Measurements from ENCODE around the gene FNBP1. TPM values are rescaled to one million over a fixed set of nuclear protein-coding genes. Genes with fewer than 3 reads are reported as not detected.

Gene FNBP1
- total RNA-seq, 1 experiment from 2014 or later, result 36.5 TPM

- H3T11ph ChIP-seq (ENCODE audit: low read length), result no peak overlapping the region
- H2BK15ac ChIP-seq (ENCODE audit: low read depth, low read length), result no peak overlapping the region
- H2BK120ac ChIP-seq (ENCODE audit: low read depth, low read length, poor library complexity, severe bottlenecking), result no peak overlapping the region
- H3K4ac ChIP-seq (ENCODE audit: low read depth, low read length), result no peak overlapping the region
- H3K27ac ChIP-seq (ENCODE audit: insufficient read length, low read depth, low read length), result no peak overlapping the region
- H3K27me3 ChIP-seq (ENCODE audit: insufficient read depth, low read length), result no peaks in the 10 kb centered on the region
- H4K91ac ChIP-seq (ENCODE audit: insufficient read length, low read depth, low read length), result no peak overlapping the region
- no peak overlapping the region for H2BK20ac ChIP-seq (ENCODE audit: low read depth, low read length, poor library complexity, severe bottlenecking)
- no peak for TF ChIP-seq CTCF (conservative IDR thresholded peaks at IDR 0.05)
- no peak overlapping the region for H3K4me3 Mint-ChIP-seq
- no peaks in the 10 kb centered on the region; the same call in 1 of the 2 replicates for H3K79me2 ChIP-seq (ENCODE audit: insufficient read depth, low read length)
- no peak overlapping the region for H2BK12ac ChIP-seq (ENCODE audit: insufficient read length, low read depth, low read length)
- no peak overlapping the region for H3K56ac ChIP-seq (ENCODE audit: insufficient read length, low read depth, low read length)
- no CpG with 5 or more reads among the region's 2 CpGs for WGBS (ENCODE audit: extremely low coverage, insufficient read length, low lambda C conversion rate)
- no peaks in the 10 kb centered on the region for H3K79me1 ChIP-seq (ENCODE audit: insufficient read depth, low read depth, low read length, poor library complexity, severe bottlenecking)
- H2AFZ ChIP-seq (ENCODE audit: low read length), result no peak overlapping the region
- no peak overlapping the region for H3K4me2 ChIP-seq (ENCODE audit: insufficient read depth, insufficient read length, low read length)
- H3K4me1 ChIP-seq (ENCODE audit: insufficient read depth, low read length), result no peaks in the 10 kb centered on the region
- no peak overlapping the region for H2AK5ac ChIP-seq (ENCODE audit: insufficient read length, low read length)
- H4K20me1 ChIP-seq (ENCODE audit: control insufficient read depth, insufficient read depth, insufficient read length), result no peaks in the 10 kb centered on the region
- H3K14ac ChIP-seq (ENCODE audit: insufficient read depth, low read length), result no peak overlapping the region
- no peaks in the 10 kb centered on the region; a peak in 1 of 7 replicates for H3K36me3 Mint-ChIP-seq (ENCODE audit: insufficient read depth in 1 of 3, low read depth in 3 of 3)
- peaks cover 10 to 14% of the 10 kb centered on the region in 2 experiments for H3K4me1 Mint-ChIP-seq
- DNase-seq, result no peak
- no peak overlapping the region for H3K9ac ChIP-seq (ENCODE audit: extremely low read depth, insufficient read length, low read length)
- H3K27me3 Mint-ChIP-seq (ENCODE audit: low read depth), result no peaks in the 10 kb centered on the region
- no peak overlapping the region for H4K8ac ChIP-seq (replicated peaks; ENCODE audit: insufficient read length, low read depth, low read length)
- no peak overlapping the region for H3K18ac ChIP-seq (ENCODE audit: insufficient read length, low read depth, low read length)
- no peak overlapping the region for H3K23ac ChIP-seq (ENCODE audit: insufficient read length, low read depth, low read length)
- no peak overlapping the region for H2BK5ac ChIP-seq (ENCODE audit: insufficient read length, low read length)
- H3K23me2 ChIP-seq (ENCODE audit: insufficient read length, low read depth, low read length, poor library complexity, severe bottlenecking), result no peaks in the 10 kb centered on the region
- no peaks in the 10 kb centered on the region for H3K9me3 Mint-ChIP-seq
- H3K27ac Mint-ChIP-seq, result no peak overlapping the region
- no peaks in the 10 kb centered on the region for H3K9me3 ChIP-seq (ENCODE audit: control insufficient read depth, low read depth, low read length)
- H4K5ac ChIP-seq (ENCODE audit: insufficient read length, low read depth, low read length), result no peak overlapping the region
These were observed 16.2 kb downstream of the FNBP1 start for GRCh38 chr9:130026583-130027340.
